GM12865 (cell line): ENCODE results near the gene NAGS.
"Not testable (repeated sequence)": the region's sequence is repeated elsewhere in the genome, so short reads cannot be mapped to it uniquely, and the experiment has no call there.

ENCODE experiments used
- DNase-seq: peaks from one replicate; pipeline ENCODE4 v3.0.0; 2010; ENCODE audit warnings: low read depth
- H3K4me3 ChIP-seq: 2 replicates; pipeline ENCODE4 v1.5.1; 2011; ENCODE audit warnings: mild to moderate bottlenecking, low read depth, low read length, control low read depth
- TF ChIP-seq, protein P1 (sequence below): IDR thresholded peaks from 2 replicates; pipeline ENCODE4 v1.5.1; 2011; ENCODE audit warnings: low read length, control low read depth, low read depth, inconsistent platforms; ENCODE audit not compliant: insufficient read depth; ENCODE audit errors: missing control alignments

NAGS gene

DNA sequence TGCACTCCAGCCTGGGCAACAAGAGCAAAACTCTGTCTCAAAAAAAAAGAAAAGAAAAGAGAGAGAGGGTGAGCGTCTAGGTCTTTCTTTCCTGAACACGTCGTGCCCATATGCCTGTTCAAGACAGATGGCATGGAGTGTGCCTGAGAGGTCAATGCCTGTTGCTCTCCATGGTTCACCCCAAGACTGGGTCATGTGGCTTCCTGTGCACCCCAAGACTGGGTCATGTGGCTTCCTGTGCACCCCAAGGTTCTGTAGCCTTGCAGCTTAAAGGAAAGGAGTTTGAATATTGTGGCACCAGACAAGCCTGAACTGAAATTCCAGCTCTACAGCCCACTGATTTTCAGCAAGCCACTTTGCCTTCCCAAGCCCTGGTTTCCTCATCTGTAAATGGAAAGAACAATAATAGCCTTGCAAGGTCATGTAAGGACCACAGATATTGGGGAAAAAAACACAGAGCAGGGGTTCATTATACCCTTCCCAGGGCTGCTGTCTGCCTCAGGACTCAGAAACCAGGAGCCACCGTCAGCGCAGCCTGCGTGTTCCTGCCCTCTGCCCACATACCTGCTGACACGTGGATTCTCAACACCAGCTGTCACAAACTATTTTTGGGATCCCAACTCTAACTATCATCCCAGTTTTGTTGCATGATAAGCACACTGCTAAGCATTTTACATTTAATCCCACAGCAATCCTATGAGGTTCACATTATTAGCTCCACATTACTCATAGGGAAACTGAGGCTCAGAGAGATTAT is 18.0 kb upstream of the NAGS start:
- DNase-seq: no peak
- H3K4me3 ChIP-seq: no peak overlapping the region
- TF ChIP-seq, protein P1, sequence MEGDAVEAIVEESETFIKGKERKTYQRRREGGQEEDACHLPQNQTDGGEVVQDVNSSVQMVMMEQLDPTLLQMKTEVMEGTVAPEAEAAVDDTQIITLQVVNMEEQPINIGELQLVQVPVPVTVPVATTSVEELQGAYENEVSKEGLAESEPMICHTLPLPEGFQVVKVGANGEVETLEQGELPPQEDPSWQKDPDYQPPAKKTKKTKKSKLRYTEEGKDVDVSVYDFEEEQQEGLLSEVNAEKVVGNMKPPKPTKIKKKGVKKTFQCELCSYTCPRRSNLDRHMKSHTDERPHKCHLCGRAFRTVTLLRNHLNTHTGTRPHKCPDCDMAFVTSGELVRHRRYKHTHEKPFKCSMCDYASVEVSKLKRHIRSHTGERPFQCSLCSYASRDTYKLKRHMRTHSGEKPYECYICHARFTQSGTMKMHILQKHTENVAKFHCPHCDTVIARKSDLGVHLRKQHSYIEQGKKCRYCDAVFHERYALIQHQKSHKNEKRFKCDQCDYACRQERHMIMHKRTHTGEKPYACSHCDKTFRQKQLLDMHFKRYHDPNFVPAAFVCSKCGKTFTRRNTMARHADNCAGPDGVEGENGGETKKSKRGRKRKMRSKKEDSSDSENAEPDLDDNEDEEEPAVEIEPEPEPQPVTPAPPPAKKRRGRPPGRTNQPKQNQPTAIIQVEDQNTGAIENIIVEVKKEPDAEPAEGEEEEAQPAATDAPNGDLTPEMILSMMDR: no peak

DNA sequence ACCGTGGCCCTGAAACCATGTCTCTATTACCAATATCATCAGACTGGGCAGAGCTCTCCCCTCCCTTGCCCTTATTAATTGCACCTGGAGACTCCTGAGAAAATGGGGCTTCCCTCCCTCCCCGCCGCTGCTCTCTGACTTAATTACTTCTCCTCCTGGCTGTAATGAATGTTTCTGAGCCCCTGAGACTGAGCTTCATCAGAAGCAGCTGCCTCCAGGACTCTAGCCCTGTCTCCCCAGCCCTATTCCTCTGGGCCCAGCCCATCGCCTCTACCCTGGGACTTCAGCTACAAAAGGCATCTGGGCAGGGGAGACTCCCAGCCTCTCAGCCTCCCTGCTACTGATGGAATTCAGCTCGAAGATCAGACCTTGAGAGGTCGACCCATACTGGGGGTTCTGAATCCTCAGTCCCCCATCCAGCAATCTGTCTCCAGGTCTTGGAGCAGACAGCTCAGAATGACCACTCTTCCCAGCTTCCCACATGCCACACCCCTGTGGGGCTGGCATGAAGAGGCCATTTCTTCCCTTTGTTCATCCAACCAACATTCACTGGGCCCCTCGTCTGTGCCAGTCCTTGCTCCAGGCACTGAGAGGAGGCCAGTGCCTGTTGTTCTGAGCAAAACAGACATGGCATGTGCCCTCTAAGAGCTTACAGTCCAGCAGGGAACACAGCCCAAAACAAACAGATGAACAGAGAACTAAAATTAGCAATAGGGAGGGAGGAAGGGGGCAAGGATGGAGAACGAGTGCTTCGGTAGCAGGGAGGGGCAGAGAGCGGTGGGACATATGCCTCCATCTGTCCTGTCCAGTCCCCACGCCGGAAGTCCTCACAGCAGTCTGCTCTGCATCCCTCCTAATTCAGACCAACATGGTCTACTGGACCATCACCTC is 17.0 kb upstream of the NAGS start:
- TF ChIP-seq, protein P1: no peak
- no peak for DNase-seq

DNA sequence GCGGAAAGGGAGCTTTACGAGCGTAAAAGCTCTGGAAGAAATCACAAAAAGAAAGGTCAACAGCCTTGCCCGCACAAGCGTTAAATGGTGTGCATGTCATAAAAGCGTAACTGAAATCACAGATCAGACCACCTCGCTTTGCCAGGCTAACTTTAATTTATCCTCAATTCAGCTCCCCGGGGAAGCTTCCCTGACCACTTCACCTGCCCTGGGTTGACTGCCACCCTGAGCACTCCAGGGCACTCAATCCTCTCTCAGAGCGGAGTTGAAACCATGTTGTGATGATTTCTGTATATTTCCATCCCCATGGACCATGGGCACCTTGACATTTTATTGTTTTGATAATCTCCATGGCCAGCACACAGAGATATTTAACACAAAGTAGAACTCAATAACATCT is 16.1 kb upstream of the NAGS start:
- DNase-seq: no peak
- no peak overlapping the region for H3K4me3 ChIP-seq
- TF ChIP-seq, protein P1: no peak

More for the DNA sequence above, 17.0 kb upstream of the NAGS start:
- no peak overlapping the region for H3K4me3 ChIP-seq

DNA sequence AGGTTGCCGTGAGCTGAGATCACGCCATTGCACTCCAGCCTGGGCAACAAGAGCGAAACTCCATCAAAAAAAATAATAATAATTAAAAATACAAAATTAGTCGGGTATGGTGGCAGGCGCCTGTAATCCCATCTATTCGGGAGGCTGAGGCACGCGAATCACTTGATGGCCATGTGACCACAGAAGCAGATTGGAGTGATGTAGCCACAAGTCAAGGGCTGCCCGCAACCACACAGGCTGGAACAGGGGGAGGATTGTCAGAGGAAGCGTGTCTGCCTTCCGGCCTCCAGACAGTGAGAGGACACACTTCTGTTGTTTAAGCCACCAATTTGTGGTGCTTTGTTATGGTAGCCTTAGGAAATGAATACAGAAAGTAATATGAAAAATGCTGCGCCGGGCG is 11.8 kb upstream of the NAGS start:
- TF ChIP-seq, protein P1: no peak
- H3K4me3 ChIP-seq: no peak overlapping the region
- no peak for DNase-seq

DNA sequence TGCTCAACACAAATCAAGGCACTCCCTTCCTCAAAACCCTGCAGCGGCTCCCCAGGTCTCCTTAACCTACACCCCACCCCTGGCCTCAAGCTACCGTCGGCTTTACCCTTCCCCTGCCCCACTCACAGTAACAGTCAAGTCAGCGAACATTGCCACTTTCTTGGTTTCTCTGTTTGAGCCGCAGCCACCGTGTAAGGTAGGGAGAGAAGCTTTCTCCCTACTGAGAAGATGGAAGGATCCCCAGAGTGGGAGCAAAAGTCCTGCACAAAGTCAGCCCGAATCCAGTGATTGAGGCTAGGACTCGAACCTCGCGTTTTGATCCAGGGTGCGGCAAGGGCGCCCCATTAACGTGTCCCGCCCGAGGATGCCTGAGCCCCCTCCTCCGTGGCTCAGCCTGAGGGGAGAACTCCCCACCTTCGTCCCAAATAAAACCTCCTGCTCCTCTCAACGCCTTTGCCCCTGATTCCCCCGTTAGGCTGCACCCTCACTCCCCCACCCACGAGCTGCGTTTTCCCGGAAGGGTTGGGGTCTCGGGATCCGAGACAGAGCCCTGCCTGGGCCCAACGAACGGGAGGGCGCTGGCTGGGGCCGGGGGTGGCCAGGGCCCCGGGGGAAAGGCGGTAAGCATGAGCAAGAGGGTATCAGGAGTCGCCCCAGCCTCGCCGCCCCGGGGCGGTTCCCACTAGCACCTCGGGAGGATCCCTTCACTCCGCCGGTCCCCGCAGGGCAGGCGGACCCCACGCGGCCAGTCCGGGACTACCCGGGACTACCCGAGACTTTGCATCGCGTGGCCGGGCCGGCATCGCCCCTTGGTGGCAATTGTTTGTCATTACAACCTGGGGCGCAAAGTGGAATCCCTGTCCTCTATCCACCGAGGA is 9.9 kb upstream of the NAGS start:
- H3K4me3 ChIP-seq: no peak overlapping the region
- TF ChIP-seq, protein P1: peak; percentile 74
- peak; percentile 51 for DNase-seq

DNA sequence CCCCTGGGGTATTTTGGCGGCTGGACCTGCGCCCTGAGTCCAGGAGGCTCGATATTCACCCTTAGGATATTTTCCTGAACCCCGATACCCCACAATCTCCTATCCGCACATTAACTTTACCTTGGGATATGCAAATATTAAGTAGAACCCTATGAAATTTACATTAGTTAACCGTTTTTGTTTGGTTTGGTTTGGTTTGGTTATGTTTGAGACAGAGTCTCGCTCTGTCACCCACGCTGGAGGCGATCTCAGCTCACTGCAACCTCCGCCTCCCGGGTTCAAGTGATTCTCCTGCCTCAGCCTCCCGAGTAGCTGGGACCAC is 9.3 kb upstream of the NAGS start:
- no peak overlapping the region for H3K4me3 ChIP-seq

DNA sequence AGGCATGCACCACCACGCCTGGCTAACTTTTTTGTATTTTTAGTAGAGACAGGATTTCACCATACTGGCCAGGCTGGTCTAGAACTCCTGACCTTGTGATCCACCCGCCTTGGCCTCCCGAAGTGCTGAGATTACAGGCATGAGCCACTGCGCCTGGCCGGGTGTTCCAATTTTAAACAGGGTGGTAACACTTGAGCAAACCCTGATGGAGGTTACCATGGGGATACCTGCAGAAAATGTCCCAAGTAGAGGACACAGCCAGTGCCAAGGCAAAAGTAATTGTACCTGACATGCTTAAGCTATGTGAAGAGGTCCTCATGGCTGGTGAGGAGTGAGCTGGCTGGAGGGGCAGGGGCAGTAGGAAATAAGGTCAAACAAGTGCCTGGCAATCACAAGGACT is 7.2 kb upstream of the NAGS start:
- H3K4me3 ChIP-seq, DNase-seq: not testable (repeated sequence)

More for the DNA sequence above, 9.3 kb upstream of the NAGS start:
- TF ChIP-seq, protein P1: no peak
- no peak for DNase-seq
